GM18507 (cell line): ENCODE measurements around the gene FMOD.

Experiments
- DNase-seq: peaks from one replicate; pipeline ENCODE4 v3.0.0; 2011; ENCODE audit warnings: low read depth; ENCODE audit not compliant: insufficient read length; ENCODE audit errors: extremely low spot score
- FAIRE-seq: peaks from 2 replicates; lab custom pipeline; 2011; peaks lifted over from hg19 to GRCh38; lab: Jason Lieb, UNC

The FMOD gene

GRCh38 chr1:203291201-203292096 is 59.5 kb downstream of the FMOD start:
- FAIRE-seq (no peak), DNase-seq (no peak)
